Karpas-422 (cell line): ENCODE measurements around the gene MYOZ3. TPM values are rescaled to one million over a fixed set of nuclear protein-coding genes. Genes with fewer than 3 reads are reported as not detected.

Experiments used
- DNase-seq: peaks from one replicate; pipeline ENCODE4 v3.0.0-alpha.2; 2015
- H2AFZ ChIP-seq: fragments of 200-600 bp; sonication (generic); 2 replicates; pipeline ENCODE4 v1.6.1; 2014; ENCODE audit warnings: antibody characterized with exemption, low read length, mixed read lengths
- H3K27ac ChIP-seq: fragments of 200-600 bp; sonication (generic); 2 replicates; pipeline ENCODE4 v1.5.1; 2014; ENCODE audit warnings: mild to moderate bottlenecking, low read length, moderate library complexity
- H3K27me3 ChIP-seq: fragments of 200-600 bp; sonication (generic); 2 replicates; pipeline ENCODE4 v1.6.1; 2014; ENCODE audit warnings: low read length, mixed read lengths
- H3K36me3 ChIP-seq: fragments of 200-600 bp; sonication (generic); 2 replicates; pipeline ENCODE4 v1.6.1; 2014; ENCODE audit warnings: low read length, mixed read lengths; ENCODE audit not compliant: insufficient read depth
- H3K4me1 ChIP-seq: fragments of 200-600 bp; sonication (generic); 2 replicates; pipeline ENCODE4 v1.6.1; 2014; ENCODE audit warnings: mild to moderate bottlenecking, low read length, mixed read lengths
- H3K4me2 ChIP-seq: fragments of 200-600 bp; sonication (generic); 2 replicates; pipeline ENCODE4 v1.6.1; 2014; ENCODE audit warnings: low read length, low read depth, mild to moderate bottlenecking; ENCODE audit not compliant: poor library complexity, severe bottlenecking
- H3K4me3 ChIP-seq: fragments of 200-600 bp; sonication (generic); 2 replicates; pipeline ENCODE4 v1.5.1; 2014; ENCODE audit warnings: mild to moderate bottlenecking, antibody characterized with exemption, low read length, mixed read lengths
- H3K79me2 ChIP-seq: fragments of 200-600 bp; sonication (generic); 2 replicates; pipeline ENCODE4 v1.6.1; 2014; ENCODE audit warnings: mild to moderate bottlenecking, low read length, mixed read lengths
- H3K9ac ChIP-seq: fragments of 200-600 bp; sonication (generic); 2 replicates; pipeline ENCODE4 v1.6.0; 2014; ENCODE audit warnings: low read length
- H3K9me2 ChIP-seq: fragments of 200-600 bp; sonication (generic), shearing (Covaris generic); replicated peaks from 2 replicates; pipeline ENCODE4 v1.6.0; 2014; ENCODE audit warnings: mild to moderate bottlenecking, low read length, moderate library complexity; ENCODE audit not compliant: insufficient read depth
- H3K9me3 ChIP-seq: fragments of 300-700, 200-600 bp; sonication (generic); 2 replicates; pipeline ENCODE4 v1.6.1; 2014; ENCODE audit warnings: low read length, mixed read lengths
- H4K20me1 ChIP-seq: fragments of 200-600 bp; sonication (generic); 2 replicates; pipeline ENCODE4 v1.6.1; 2014; ENCODE audit warnings: mild to moderate bottlenecking, antibody characterized with exemption, low read length, low read depth; ENCODE audit not compliant: insufficient read depth
- total RNA-seq: library from RNA; depleted of rRNA; stranded (reverse); fragments of >200 nt; shearing (Covaris generic); gene quantifications from 2 replicates; pipeline ENCODE4 v1.2.3, GENCODE V29; 2014; ENCODE audit warnings: low replicate concordance

MYOZ3 gene
- total RNA-seq, 1 experiment from 2014 or later: not detected

DNA sequence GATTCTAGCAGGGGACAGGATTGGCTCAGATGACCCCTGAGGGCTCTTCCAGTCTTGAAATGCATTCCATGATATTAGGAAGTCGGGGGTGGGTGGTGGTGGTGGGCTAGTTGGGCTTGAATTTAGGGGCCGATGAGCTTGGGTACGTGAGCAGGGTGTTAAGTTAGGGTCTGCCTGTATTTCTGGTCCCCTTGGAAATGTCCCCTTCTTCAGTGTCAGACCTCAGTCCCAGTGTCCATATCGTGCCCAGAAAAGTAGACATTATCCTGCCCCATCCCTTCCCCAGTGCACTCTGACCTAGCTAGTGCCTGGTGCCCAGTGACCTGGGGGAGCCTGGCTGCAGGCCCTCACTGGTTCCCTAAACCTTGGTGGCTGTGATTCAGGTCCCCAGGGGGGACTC, 2.9 kb upstream of the MYOZ3 start:
- Histone ChIP-seq H3K27ac (no peak overlapping the region), H3K9me2 (no peaks in the 10 kb centered on the region), H3K4me2 (no peak overlapping the region), H3K36me3 (no peaks in the 10 kb centered on the region), H3K27me3 (no peaks in the 10 kb centered on the region), H3K9me3 (no peaks in the 10 kb centered on the region), H4K20me1 (no peaks in the 10 kb centered on the region), H2AFZ (no peak overlapping the region), H3K9ac (no peak overlapping the region), H3K4me3 (no peak overlapping the region), H3K79me2 (no peaks in the 10 kb centered on the region), H3K4me1 (peaks cover 13% of the 10 kb centered on the region)
- no peak for DNase-seq

DNA sequence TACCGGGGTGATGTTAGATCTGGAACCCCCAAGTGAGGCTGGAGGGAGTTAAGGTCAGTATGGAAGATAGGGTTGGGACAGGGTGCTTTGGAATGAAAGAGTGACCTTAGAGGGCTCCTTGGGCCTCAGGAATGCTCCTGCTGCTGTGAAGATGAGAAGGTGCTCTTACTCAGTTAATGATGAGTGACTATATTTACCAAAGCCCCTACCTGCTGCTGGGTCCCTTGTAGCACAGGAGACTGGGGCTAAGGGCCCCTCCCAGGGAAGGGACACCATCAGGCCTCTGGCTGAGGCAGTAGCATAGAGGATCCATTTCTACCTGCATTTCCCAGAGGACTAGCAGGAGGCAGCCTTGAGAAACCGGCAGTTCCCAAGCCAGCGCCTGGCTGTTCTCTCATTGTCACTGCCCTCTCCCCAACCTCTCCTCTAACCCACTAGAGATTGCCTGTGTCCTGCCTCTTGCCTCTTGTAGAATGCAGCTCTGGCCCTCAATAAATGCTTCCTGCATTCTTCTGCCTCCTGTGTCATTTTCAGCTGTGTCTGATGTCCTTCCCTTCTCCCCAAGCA, 2.3 kb upstream of the MYOZ3 start:
- no peaks in the 10 kb centered on the region for H3K9me3 ChIP-seq
- H3K9me2 ChIP-seq: no peaks in the 10 kb centered on the region
- H3K27ac ChIP-seq: no peak overlapping the region
- H4K20me1 ChIP-seq: no peaks in the 10 kb centered on the region
- H3K36me3 ChIP-seq: no peaks in the 10 kb centered on the region
- peaks cover 13% of the 10 kb centered on the region for H3K4me1 ChIP-seq
- H3K27me3 ChIP-seq: no peaks in the 10 kb centered on the region
- no peaks in the 10 kb centered on the region for H3K79me2 ChIP-seq
- no peak overlapping the region for H3K9ac ChIP-seq
- no peak for DNase-seq
- no peak overlapping the region for H3K4me2 ChIP-seq
- H2AFZ ChIP-seq: no peak overlapping the region
- H3K4me3 ChIP-seq: no peak overlapping the region

DNA sequence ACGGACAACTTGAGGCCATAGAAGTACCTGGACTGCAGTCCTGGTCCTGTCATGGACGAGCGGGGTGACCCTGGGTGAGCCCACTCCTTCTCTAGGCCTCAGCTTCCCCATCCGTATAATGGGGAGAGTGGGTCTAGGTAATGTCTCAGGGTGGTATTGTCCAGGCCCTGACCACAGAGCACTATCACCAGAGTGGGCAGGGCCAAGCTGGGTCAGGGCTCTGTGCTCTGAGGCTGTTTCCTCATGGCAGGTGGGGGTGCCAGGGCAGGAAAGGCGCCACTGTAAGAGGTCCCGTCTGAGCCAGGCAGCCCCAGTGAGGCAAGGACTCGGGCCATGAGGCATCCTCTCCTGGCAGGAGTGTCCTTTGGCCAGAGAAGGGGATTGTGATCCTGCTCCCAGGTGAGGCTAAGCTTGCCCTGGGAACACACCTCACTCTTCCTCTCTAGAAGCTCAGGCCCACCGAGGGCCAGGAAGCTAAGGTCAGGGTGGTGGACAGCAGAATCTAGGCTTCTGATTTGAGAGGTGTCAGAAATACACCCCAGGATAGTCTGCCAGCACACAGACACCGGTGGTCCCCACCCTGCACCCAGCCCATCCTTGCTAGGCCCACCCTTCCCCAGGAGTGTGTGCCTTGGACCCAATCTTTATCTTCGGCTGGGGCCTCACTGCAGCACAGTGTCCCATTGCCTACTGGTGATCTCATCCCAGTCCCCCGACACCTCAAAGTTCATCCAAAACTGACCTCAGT, 1.5 kb upstream of the MYOZ3 start:
- Histone ChIP-seq H3K36me3 (no peaks in the 10 kb centered on the region), H3K9me2 (no peaks in the 10 kb centered on the region), H3K4me3 (no peak overlapping the region), H2AFZ (no peak overlapping the region), H3K27me3 (no peaks in the 10 kb centered on the region), H3K9ac (no peak overlapping the region), H3K4me1 (peaks cover 13% of the 10 kb centered on the region), H3K9me3 (no peaks in the 10 kb centered on the region), H4K20me1 (no peaks in the 10 kb centered on the region), H3K4me2 (no peak overlapping the region), H3K79me2 (no peaks in the 10 kb centered on the region), H3K27ac (no peak overlapping the region)
- no peak for DNase-seq

DNA sequence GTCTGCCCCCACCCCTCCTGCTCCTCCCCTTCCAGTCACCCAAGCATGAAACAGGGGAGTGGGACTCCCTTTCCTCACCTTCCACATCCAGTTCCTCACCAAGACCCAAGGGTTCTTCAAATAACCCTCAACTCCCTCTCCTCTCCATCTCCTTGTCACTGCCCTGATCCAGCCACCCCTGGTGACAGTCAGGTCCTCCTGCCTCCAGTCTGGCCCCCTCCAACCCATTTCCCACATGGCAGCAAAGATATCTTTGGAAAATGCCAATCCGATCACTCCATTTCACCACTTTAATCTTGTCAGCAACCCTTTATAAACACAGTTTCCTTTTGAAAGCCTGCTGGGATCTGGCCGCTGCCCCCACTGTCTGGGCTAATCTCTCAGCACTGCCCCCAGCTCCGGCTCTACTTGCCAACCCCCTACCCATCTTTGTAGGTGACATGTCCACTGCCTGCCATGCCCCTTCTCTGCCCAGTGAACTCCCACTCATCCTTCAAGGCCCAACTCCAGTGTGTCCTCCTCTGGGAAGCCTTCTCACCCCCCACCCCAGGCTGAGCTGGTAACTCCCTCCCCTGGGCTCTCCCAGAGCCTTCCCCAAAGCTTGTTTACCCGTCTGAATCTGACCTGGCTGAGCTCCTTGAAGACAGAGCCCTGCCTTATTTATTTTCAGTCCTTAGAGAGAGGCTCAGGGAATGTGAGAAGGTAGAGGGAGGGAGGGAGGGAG, 781 bp upstream of the MYOZ3 start:
- H4K20me1 ChIP-seq: no peaks in the 10 kb centered on the region
- H3K9ac ChIP-seq: no peak overlapping the region
- no peaks in the 10 kb centered on the region for H3K79me2 ChIP-seq
- no peak for DNase-seq
- peaks cover 13% of the 10 kb centered on the region for H3K4me1 ChIP-seq
- no peak overlapping the region for H2AFZ ChIP-seq
- no peaks in the 10 kb centered on the region for H3K27me3 ChIP-seq
- no peaks in the 10 kb centered on the region for H3K36me3 ChIP-seq
- H3K4me2 ChIP-seq: no peak overlapping the region
- no peaks in the 10 kb centered on the region for H3K9me3 ChIP-seq
- no peaks in the 10 kb centered on the region for H3K9me2 ChIP-seq
- H3K27ac ChIP-seq: no peak overlapping the region
- no peak overlapping the region for H3K4me3 ChIP-seq

DNA sequence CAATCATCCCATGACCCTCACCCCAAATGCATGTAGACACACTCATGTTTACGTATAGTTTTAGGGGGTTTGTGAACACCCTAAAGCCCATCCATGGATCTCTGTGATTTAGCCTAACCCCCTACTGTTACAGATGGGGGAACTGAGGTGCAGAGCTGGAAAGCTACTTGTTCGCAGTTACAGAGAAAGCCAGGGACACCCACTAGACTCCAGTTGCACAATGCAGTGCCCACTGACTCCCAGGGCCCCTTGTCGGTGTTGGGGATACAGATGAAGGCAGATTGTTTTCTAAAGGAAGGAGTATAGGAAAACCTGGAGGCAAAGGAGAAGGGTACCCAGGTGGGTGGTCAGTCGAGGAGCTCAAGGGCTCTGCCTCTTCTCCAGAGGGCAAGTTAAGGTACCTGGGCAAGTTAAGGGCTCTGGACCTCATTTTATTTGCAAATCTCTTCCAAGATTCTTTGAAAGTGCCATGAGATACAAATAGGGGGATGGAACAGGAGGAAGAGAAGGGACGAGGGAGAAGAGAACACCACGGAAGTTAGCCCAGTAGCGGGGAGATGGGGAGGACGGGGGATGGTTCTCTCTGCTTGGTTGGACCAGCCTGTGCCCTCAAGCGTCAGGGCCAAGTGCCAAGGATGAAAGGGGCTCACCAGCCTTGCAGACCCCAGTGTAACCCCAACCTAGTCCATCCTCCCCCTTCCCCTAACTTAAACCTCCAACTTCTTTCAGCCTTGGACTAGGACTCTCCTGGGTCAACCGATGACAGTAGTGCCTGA, 958 bp downstream of the MYOZ3 start:
- no peak for DNase-seq
- H3K4me3 ChIP-seq: no peak overlapping the region

DNA sequence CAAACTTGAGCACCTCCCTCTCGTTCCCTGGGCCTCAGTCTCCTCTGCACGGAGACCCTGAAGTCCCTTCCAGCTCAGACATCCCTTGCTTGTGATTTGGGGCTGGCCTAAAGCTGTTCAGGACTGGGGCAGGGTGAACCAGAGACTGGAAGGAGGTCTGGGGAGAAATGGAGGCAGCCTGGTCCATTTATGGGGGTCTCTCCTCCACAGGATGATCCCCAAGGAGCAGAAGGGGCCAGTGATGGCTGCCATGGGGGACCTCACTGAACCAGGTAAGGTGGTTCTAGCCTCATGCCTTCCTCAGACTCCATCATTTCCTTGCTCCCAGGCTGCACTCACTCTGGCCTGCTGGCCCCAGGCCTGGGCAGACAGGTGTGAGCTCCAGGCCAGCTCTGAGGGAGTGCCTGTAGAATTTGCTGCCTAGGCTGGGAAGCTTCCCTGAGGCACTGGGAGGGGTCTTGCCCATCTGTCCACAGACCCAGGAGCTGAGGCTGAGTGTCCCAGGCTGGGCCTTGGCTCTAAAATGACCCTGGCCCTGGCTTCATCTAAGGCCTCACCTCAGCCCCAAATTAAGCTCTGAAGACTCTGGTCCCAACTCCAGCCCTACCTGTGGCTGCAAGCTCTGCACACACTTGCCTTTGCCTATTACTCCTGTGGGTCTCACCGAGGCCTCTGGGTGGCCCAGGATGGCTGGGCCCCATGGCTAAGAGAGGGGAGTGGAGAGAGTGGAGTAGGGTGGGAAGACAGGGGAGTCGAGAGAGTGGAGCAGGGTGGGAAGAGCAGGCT, 1.9 kb downstream of the MYOZ3 start:
- Histone ChIP-seq H3K9me3 (no peaks in the 10 kb centered on the region), H2AFZ (no peak overlapping the region)
- no peak for DNase-seq

More for the DNA sequence above, 958 bp downstream of the MYOZ3 start:
- H3K79me2 ChIP-seq: no peaks in the 10 kb centered on the region
- H3K27ac ChIP-seq: no peak overlapping the region
- H3K27me3 ChIP-seq: no peaks in the 10 kb centered on the region
- H3K4me2 ChIP-seq: no peak overlapping the region
- H3K9ac ChIP-seq: no peak overlapping the region
- H3K9me3 ChIP-seq: no peaks in the 10 kb centered on the region
- no peak overlapping the region for H2AFZ ChIP-seq
- H3K36me3 ChIP-seq: no peaks in the 10 kb centered on the region
- H3K4me1 ChIP-seq: peaks cover 3% of the 10 kb centered on the region
- no peaks in the 10 kb centered on the region for H4K20me1 ChIP-seq
- no peaks in the 10 kb centered on the region for H3K9me2 ChIP-seq

DNA sequence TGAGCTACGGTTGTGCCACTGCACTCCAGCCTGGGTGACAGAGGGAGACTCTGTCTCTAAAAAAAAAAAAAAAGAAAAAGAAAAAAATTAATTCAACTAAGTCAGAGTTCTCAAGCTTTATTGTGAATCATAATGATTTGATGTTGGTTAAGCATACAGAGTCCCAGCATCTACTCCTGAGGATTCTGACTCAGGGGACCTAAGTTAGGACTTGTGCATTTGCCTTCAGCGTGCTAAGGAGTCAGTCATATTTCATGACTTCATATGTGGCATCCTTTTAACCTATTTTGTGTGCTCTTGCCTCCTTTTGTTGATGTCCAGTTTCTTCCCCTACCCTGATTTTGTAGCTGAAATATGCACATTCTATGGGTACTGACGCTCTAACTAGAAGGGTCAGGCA, 2.9 kb downstream of the MYOZ3 start:
- no peaks in the 10 kb centered on the region for H3K9me2 ChIP-seq
- no peaks in the 10 kb centered on the region for H3K4me1 ChIP-seq
- no peak overlapping the region for H2AFZ ChIP-seq
- no peaks in the 10 kb centered on the region for H3K36me3 ChIP-seq
- no peaks in the 10 kb centered on the region for H3K27me3 ChIP-seq
- H4K20me1 ChIP-seq: no peaks in the 10 kb centered on the region
- no peak overlapping the region for H3K27ac ChIP-seq
- no peak overlapping the region for H3K4me2 ChIP-seq
- no peak overlapping the region for H3K4me3 ChIP-seq
- no peak overlapping the region for H3K9ac ChIP-seq
- DNase-seq: no peak
- H3K79me2 ChIP-seq: no peaks in the 10 kb centered on the region
- no peaks in the 10 kb centered on the region for H3K9me3 ChIP-seq

More for the DNA sequence above, 1.9 kb downstream of the MYOZ3 start:
- H3K9ac ChIP-seq: no peak overlapping the region
- H3K27me3 ChIP-seq: no peaks in the 10 kb centered on the region
- no peaks in the 10 kb centered on the region for H3K79me2 ChIP-seq
- no peaks in the 10 kb centered on the region for H3K9me2 ChIP-seq
- no peaks in the 10 kb centered on the region for H4K20me1 ChIP-seq
- H3K27ac ChIP-seq: no peak overlapping the region
- no peak overlapping the region for H3K4me3 ChIP-seq
- H3K4me2 ChIP-seq: no peak overlapping the region
- H3K4me1 ChIP-seq: no peaks in the 10 kb centered on the region
- no peaks in the 10 kb centered on the region for H3K36me3 ChIP-seq
